ENCODE data around the gene KIF13A.

KIF13A gene

DNA sequence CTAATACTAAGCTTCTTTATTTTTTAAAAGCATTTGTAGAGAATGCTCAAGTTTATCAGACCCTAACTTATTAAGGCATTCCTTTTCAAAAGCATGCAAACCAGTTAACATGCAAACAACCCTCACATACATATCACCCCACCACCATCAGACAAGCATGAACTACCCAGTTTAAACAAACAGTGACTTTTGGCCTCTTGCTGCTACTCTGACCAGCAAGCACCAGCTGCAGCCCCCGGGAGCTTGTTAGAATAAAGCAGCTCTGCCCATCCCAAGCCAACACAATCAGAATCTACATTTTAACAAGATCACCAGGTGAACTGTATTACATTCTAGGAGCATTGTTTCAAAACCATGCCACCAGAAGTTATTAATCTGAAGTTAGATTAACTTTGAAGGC, 274.9 kb downstream of the KIF13A start:
- DNase-seq: no peak

DNA sequence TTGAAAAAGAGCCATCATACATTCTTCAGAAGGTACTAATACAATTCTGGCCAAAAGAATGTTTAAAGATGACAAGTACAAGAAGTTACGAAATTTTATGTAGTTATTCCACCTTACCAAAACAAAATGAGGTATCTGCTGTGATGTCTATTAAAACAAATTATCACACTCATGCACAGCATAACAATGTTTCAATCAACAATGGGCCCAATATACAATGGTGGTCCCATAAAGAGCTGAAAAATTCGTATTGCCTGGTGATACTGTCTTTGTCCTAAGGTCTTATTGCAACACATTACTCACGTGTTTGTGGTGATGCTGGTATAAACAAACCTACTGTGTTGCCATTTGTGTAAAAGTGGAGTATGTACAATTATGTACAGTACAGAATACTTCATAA, 277.1 kb downstream of the KIF13A start:
- DNase-seq: no peak

DNA sequence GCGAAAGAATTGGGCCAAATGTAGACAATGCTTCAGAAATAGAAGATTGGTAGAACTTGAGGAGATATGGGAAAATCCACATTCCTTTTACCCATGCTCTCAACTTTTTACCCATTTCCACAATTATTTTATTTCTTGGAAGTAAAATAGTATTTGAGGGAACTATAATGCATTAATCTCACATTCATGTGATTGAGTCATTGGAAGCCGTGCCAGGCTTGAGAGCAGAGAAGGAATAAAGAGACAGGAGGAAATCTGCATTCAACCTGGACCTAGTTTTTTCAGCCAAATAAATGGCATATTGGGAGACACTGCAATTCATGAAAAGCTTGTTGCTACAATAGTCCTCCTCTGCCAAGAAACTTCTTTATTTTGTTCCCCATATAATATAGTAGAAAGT, 278.0 kb downstream of the KIF13A start:
- DNase-seq: no peak
